H1 (cell line): Measurements from ENCODE around the gene PSMG2. TPM values are rescaled to one million over a fixed set of nuclear protein-coding genes. Genes with fewer than 3 reads are reported as not detected.

Experiments
- BACH1 ChIP-seq: IDR thresholded peaks from 2 replicates; pipeline ENCODE4 v1.6.1; 2012; ENCODE audit warnings: low read length, improper control_type of control experiment
- CBX8 ChIP-seq: fragments of 300-800, 300-1000 bp; sonication (generic); IDR thresholded peaks from 2 replicates; pipeline ENCODE4 v1.7.1; 2016; ENCODE audit warnings: low read depth, low read length, borderline replicate concordance
- CHD1 ChIP-seq: IDR thresholded peaks from 2 replicates; pipeline ENCODE4 v1.6.1; 2012; ENCODE audit warnings: low read depth, low read length, improper control_type of control experiment
- CREB1 ChIP-seq: IDR thresholded peaks from 2 replicates; pipeline ENCODE4 v1.6.1; 2012; ENCODE audit warnings: inconsistent platforms
- MAFK ChIP-seq: IDR thresholded peaks from 2 replicates; pipeline ENCODE4 v1.6.1; 2012; ENCODE audit warnings: low read depth, mild to moderate bottlenecking, improper control_type of control experiment, low read length
- PHF8 ChIP-seq: fragments of 200-600 bp; sonication (generic); conservative IDR thresholded peaks from 2 replicates; pipeline ENCODE4 v1.7.1; 2012; ENCODE audit warnings: low read depth, mild to moderate bottlenecking, inconsistent platforms, low read length, moderate library complexity
- POU5F1 ChIP-seq: IDR thresholded peaks from 2 replicates; pipeline ENCODE4 v1.6.1; 2011; ENCODE audit warnings: low read depth, mild to moderate bottlenecking, low read length, moderate library complexity
- SP2 ChIP-seq: IDR thresholded peaks from 2 replicates; pipeline ENCODE4 v1.6.1; 2012; ENCODE audit warnings: mild to moderate bottlenecking, low read length, inconsistent platforms
- polyA plus RNA-seq, 7 experiments: library from polyadenylated mRNA; depleted of rRNA in 3 of 7; stranded (reverse) in 5 of 7; unstranded in 2 of 7; fragments of >200 nt in 5 of 7; fragments of 200-250 nt in 2 of 7; gene quantifications; 1 replicate in 5 of 7; 2 replicates in 1 of 7; 4 replicates in 1 of 7; pipeline versions ENCODE4 v1.2.1 to v1.2.3, GENCODE V29; 2011 to 2013; ENCODE audit warnings: missing spikeins in 2 of 7, mixed read lengths in 2 of 7
- total RNA-seq: library from RNA; stranded (reverse); fragmentation: NEBNext Ultra II Directional; extraction: Animal tissue kit (Norgen Biotek cat#: 25700); gene quantifications from 2 replicates; pipeline ENCODE4 v1.2.1, GENCODE V29; 2021
- TF ChIP-seq, protein P1 (sequence below): fragments of 300-600 bp; sonication (generic); IDR thresholded peaks from 2 replicates; pipeline ENCODE4 v1.7.1; 2012; ENCODE audit warnings: low read length, moderate library complexity, mild to moderate bottlenecking, inconsistent platforms; ENCODE audit not compliant: insufficient replicate concordance
- TF ChIP-seq, protein P2 (sequence below): IDR thresholded peaks from 2 replicates; pipeline ENCODE4 v1.6.1; 2012; ENCODE audit warnings: inconsistent platforms

Gene PSMG2
- total and polyA plus RNA-seq, 2 of the 8 experiments (the other 6 are each of a cell fraction or from before 2014, with no cell fraction given), result 52.9 to 79.3 TPM

DNA sequence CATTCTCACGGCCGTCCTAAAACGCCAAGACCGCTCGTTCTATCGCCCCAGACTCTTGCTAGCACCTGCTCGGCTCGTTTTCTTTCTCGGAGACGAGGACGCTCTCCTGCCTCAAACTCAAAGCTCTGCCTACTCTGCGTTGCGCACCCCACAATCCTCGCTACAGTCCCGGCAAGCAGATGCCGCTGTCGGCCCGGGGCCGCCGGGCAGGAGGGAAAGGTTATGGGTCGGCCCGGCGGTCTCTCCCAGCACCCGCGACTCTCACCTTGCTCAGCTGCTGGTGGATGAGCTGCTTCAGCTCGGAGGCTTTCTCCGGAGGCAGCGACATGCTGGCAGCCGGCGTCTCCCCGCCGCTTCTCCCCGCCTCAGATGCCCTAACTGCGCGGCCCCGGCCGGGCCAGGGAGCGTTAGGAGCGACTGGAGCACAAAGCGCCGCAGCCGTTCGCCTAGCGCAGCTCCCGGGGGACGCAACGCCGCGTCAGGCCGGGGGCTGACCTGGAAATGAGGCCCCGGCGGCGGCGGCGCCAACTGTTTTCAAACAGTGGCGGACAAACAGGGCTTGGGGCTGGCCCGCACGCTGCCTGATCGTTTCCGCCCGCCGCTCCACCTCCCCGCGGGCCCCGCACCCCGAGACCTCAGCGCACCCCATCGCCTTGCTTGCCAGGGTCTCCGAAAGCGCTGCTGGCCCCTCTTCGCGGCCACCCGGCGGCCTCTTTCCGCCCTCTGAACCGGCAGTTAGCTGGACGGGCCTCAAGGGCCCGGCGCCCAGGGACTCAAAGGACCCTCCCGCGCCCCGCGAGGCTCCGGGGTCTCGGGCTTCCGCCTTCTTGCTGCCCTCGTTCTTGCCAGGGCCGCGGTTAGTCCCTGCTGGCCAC, at the start of gene PSMG2, which contains the start of gene CEP76 (continued):
- TF ChIP-seq MAFK (no peak), CBX8 (no peak), BACH1 (no peak), POU5F1 (no peak), PHF8 (peak; percentile 76), CREB1 (peak; percentile 82), SP2 (no peak), CHD1 (no peak)
- TF ChIP-seq, protein P1, sequence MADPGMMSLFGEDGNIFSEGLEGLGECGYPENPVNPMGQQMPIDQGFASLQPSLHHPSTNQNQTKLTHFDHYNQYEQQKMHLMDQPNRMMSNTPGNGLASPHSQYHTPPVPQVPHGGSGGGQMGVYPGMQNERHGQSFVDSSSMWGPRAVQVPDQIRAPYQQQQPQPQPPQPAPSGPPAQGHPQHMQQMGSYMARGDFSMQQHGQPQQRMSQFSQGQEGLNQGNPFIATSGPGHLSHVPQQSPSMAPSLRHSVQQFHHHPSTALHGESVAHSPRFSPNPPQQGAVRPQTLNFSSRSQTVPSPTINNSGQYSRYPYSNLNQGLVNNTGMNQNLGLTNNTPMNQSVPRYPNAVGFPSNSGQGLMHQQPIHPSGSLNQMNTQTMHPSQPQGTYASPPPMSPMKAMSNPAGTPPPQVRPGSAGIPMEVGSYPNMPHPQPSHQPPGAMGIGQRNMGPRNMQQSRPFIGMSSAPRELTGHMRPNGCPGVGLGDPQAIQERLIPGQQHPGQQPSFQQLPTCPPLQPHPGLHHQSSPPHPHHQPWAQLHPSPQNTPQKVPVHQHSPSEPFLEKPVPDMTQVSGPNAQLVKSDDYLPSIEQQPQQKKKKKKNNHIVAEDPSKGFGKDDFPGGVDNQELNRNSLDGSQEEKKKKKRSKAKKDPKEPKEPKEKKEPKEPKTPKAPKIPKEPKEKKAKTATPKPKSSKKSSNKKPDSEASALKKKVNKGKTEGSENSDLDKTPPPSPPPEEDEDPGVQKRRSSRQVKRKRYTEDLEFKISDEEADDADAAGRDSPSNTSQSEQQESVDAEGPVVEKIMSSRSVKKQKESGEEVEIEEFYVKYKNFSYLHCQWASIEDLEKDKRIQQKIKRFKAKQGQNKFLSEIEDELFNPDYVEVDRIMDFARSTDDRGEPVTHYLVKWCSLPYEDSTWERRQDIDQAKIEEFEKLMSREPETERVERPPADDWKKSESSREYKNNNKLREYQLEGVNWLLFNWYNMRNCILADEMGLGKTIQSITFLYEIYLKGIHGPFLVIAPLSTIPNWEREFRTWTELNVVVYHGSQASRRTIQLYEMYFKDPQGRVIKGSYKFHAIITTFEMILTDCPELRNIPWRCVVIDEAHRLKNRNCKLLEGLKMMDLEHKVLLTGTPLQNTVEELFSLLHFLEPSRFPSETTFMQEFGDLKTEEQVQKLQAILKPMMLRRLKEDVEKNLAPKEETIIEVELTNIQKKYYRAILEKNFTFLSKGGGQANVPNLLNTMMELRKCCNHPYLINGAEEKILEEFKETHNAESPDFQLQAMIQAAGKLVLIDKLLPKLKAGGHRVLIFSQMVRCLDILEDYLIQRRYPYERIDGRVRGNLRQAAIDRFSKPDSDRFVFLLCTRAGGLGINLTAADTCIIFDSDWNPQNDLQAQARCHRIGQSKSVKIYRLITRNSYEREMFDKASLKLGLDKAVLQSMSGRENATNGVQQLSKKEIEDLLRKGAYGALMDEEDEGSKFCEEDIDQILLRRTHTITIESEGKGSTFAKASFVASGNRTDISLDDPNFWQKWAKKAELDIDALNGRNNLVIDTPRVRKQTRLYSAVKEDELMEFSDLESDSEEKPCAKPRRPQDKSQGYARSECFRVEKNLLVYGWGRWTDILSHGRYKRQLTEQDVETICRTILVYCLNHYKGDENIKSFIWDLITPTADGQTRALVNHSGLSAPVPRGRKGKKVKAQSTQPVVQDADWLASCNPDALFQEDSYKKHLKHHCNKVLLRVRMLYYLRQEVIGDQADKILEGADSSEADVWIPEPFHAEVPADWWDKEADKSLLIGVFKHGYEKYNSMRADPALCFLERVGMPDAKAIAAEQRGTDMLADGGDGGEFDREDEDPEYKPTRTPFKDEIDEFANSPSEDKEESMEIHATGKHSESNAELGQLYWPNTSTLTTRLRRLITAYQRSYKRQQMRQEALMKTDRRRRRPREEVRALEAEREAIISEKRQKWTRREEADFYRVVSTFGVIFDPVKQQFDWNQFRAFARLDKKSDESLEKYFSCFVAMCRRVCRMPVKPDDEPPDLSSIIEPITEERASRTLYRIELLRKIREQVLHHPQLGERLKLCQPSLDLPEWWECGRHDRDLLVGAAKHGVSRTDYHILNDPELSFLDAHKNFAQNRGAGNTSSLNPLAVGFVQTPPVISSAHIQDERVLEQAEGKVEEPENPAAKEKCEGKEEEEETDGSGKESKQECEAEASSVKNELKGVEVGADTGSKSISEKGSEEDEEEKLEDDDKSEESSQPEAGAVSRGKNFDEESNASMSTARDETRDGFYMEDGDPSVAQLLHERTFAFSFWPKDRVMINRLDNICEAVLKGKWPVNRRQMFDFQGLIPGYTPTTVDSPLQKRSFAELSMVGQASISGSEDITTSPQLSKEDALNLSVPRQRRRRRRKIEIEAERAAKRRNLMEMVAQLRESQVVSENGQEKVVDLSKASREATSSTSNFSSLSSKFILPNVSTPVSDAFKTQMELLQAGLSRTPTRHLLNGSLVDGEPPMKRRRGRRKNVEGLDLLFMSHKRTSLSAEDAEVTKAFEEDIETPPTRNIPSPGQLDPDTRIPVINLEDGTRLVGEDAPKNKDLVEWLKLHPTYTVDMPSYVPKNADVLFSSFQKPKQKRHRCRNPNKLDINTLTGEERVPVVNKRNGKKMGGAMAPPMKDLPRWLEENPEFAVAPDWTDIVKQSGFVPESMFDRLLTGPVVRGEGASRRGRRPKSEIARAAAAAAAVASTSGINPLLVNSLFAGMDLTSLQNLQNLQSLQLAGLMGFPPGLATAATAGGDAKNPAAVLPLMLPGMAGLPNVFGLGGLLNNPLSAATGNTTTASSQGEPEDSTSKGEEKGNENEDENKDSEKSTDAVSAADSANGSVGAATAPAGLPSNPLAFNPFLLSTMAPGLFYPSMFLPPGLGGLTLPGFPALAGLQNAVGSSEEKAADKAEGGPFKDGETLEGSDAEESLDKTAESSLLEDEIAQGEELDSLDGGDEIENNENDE, result no peak
- TF ChIP-seq, protein P2, sequence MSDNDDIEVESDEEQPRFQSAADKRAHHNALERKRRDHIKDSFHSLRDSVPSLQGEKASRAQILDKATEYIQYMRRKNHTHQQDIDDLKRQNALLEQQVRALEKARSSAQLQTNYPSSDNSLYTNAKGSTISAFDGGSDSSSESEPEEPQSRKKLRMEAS, result no peak; the same call in none of the 2 replicates
